Right atrium auricular region (tissue), 2 donors: Measurements from ENCODE around the gene THY1. TPM values are rescaled to one million over a fixed set of nuclear protein-coding genes. Genes with fewer than 3 reads are reported as not detected.

ENCODE experiments used
- DNase-seq: peaks from one replicate; pipeline ENCODE4 v3.0.0-alpha.2; 2019; ENCODE audit warnings: low spot score
- H3K27ac ChIP-seq, 2 donors: fragments of 200-600 bp; sonication (generic); 1 replicate in 1 of 2; 2 replicates in 1 of 2; pipeline ENCODE4 v1.5.1; 2016 to 2019
- H3K27me3 ChIP-seq, 2 donors: fragments of 200-600 bp; sonication (generic); one replicate each; pipeline versions ENCODE4 v1.5.1 to v1.6.0; 2017 to 2019
- H3K36me3 ChIP-seq: fragments of 200-600 bp; sonication (generic); one replicate; pipeline ENCODE4 v1.5.1; 2016
- H3K4me1 ChIP-seq, 2 donors: fragments of 200-600 bp; sonication (generic); one replicate each; pipeline versions ENCODE4 v1.5.1 to v1.6.0; 2017 to 2019
- H3K4me3 ChIP-seq, 2 donors: fragments of 200-600 bp; sonication (generic); 1 replicate in 1 of 2; 2 replicates in 1 of 2; pipeline ENCODE4 v1.5.1; 2017 to 2019; ENCODE audit warnings: mild to moderate bottlenecking in 1 of 2, moderate library complexity in 1 of 2
- H3K9me3 ChIP-seq, 2 donors: fragments of 200-600 bp; sonication (generic); one replicate each; pipeline ENCODE4 v1.5.1; 2019
- total RNA-seq, 2 donors: library from RNA; depleted of rRNA; stranded (reverse); fragments of >200 nt; gene quantifications; one replicate each; pipeline ENCODE4 v1.1.0, GENCODE V29; 2016
- TF ChIP-seq, protein P1 (sequence below), 2 donors: fragments of 200-600 bp; sonication (generic); IDR thresholded peaks; one replicate each; pipeline ENCODE4 v1.5.1; 2019; ENCODE audit warnings: antibody characterized with exemption in 2 of 2

THY1 gene
- total RNA-seq, 2 donors from 2014 or later = 2.0 to 7.2 TPM

DNA sequence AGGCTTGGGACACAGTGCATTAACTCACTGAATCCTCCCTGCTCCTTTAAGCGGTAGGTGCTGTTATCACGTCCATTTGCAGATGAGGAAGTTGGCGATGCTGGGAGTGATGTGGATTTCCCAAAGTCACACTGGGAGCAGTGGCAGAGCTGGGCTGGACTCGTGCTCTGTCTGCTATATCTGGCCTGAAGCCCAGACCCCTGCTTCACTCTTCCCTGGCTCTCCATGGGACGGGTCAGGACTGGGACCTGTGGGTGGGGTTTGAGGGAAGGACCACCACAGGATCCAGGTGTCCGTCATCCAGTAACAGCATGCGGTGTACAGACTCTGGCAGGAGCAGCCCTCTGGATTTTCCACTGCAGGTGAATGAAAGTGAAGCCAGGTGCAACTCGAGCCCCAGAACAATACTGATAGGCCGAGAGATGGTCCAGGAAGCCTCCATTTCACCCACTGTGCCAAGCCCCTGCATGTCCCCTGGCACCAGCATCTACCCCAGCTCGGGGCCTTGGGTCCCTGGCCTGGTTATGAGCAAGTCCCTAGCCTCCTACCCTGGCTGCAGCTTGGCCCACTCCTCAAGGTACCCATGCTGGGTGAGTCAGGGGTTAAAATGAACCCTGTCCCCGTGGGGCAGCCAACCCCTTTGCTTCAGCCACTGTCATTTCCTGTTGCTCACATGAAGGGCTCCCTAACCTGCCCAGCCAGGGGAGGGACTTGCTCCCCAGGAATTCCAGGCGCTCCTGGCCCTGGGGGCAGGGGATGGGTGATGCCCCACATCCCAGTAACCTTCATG lies 45.7 kb downstream of the THY1 start:
- peak overlapping the region; percentile 51 to 52 for H3K4me3 ChIP-seq
- H3K9me3 ChIP-seq = no peaks in the 10 kb centered on the region
- H3K4me1 ChIP-seq = peaks cover 0 to 76% of the 10 kb centered on the region in 2 donors
- TF ChIP-seq, protein P1, sequence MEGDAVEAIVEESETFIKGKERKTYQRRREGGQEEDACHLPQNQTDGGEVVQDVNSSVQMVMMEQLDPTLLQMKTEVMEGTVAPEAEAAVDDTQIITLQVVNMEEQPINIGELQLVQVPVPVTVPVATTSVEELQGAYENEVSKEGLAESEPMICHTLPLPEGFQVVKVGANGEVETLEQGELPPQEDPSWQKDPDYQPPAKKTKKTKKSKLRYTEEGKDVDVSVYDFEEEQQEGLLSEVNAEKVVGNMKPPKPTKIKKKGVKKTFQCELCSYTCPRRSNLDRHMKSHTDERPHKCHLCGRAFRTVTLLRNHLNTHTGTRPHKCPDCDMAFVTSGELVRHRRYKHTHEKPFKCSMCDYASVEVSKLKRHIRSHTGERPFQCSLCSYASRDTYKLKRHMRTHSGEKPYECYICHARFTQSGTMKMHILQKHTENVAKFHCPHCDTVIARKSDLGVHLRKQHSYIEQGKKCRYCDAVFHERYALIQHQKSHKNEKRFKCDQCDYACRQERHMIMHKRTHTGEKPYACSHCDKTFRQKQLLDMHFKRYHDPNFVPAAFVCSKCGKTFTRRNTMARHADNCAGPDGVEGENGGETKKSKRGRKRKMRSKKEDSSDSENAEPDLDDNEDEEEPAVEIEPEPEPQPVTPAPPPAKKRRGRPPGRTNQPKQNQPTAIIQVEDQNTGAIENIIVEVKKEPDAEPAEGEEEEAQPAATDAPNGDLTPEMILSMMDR (IDR thresholded peaks at IDR 0.05) = no peak
- no peak for DNase-seq
- H3K27ac ChIP-seq = peak overlapping the region; percentile 94
- H3K27me3 ChIP-seq = no peaks in the 10 kb centered on the region
- H3K36me3 ChIP-seq = no peaks in the 10 kb centered on the region

DNA sequence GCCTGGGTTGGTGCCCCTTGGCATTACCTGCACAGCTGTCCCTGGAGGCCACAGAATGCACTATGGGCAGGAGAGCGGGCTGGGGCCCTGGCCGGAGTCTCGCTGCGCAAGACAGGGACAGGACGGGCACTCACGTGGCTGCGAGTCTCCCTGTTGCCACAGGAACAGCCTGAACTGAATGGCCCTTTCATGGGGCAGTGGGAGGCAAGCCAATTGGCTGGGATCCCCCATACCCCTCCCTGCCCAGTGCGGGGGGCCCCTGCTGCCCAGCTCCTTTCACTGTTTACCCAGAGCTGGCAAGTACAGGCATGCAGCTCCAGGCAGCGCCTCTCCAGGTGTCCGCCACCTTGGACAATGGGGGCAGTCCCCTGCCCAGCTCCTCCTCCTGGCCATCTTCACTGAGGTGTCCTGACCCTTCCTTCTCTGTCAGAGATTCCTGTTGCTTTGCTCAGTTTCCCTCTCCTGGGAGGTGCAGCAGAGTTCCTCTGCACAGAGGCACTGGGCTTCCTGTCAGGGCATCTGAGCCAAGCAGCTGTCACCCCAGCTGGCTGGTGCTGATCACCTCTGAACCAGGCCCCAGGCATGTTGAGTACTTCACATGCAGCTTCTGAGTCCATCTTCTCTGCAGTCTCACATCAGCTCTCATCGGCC lies 46.6 kb downstream of the THY1 start:
- Histone ChIP-seq H3K4me1 (peaks cover 0 to 78% of the 10 kb centered on the region in 2 donors), H3K27me3 (no peaks in the 10 kb centered on the region), H3K36me3 (no peaks in the 10 kb centered on the region), H3K27ac (peak overlapping the region; percentile 94), H3K4me3 (peak overlapping the region; percentile 18 to 30), H3K9me3 (no peaks in the 10 kb centered on the region)
- TF ChIP-seq, protein P1 (IDR thresholded peaks at IDR 0.05) = no peak
- no peak for DNase-seq

DNA sequence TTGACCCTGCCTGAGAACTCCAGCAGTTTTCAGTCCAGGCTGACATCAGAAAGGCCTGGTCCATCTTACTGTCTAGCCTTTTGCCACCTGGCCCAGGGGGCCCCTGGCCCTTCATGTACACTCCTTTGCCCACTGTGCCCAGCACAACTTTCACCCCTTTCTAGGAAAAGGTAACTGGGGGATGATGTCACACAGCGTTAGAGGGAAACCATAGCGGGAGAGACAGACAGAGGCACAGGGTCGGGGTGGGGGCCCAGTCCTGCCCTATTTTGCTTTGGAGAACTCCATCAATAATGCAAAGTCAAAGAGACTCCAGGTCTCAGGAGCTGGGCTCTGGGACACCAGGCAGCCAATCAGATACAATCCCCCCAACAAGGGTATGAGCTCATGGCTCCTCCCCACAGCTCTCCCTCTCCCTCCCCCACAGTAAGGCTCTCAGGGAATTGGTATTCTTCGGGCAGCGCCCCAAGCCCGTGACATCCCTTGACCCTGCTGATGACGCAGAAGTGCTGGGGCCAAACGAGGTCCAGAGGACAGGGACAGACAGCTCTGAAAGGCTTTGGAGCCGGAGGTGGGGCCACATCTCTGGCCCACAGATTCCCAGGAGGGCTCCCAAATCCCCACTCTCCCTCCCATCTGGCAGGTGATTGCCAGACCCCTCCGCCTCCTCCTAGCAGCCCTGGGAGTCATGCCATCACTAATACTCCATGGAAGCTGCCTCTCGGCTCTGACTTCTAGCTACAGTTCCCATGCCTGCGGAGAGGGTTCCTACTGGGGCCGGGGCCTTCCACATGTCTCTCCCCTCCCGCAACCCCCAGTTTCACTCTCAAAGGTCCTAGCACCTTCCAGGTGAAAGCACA lies 47.4 kb downstream of the THY1 start:
- peak; percentile 90 for DNase-seq
- TF ChIP-seq, protein P1 (IDR thresholded peaks at IDR 0.05) = no peak
- H3K9me3 ChIP-seq = no peaks in the 10 kb centered on the region
- H3K4me1 ChIP-seq = peaks cover 0 to 78% of the 10 kb centered on the region in 2 donors
- no peaks in the 10 kb centered on the region for H3K36me3 ChIP-seq
- peak overlapping the region; percentile 94 for H3K27ac ChIP-seq
- H3K4me3 ChIP-seq = peak overlapping the region; percentile 18 to 30
- no peaks in the 10 kb centered on the region for H3K27me3 ChIP-seq

DNA sequence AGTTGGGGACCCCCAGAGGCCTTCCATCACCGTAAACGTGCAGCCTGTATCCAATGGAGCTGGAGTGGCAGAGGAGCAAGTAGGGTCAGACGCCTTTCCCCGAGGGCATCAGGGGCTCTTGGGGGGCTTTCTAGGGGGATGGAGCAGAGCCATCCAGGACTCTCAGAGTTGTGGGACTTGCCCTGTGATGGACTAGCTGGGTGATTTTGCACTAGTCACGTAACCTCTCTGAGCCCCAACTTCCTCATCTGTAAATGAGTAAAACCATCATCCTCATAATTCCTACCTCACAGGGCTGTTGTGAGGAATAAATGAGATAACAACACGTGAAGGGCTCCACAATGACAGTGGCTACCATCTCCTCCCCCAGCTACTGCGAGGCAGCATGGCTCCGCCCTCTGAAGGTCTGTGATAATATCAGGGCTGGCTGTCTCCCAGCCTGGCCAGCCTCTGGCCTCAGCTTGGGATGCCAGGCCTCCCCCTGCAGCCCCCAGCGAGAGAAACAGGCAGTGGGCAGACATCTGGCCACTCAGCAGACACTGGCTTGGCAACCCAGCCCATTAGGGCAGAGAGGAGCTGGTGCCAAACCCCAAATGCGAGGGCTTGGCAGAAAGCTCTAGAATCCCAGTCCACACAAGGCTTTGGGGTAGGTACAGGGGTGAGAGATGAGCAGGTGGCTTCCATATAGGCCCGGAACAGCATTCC lies 48.2 kb downstream of the THY1 start:
- H3K27ac ChIP-seq = peak overlapping the region; percentile 94
- H3K27me3 ChIP-seq = no peaks in the 10 kb centered on the region
- H3K4me1 ChIP-seq = peaks cover 0 to 79% of the 10 kb centered on the region in 2 donors
- no peak for DNase-seq
- H3K9me3 ChIP-seq = no peaks in the 10 kb centered on the region
- H3K4me3 ChIP-seq = peak overlapping the region in 1 of 2 donors; percentile 13
- TF ChIP-seq, protein P1 (IDR thresholded peaks at IDR 0.05) = no peak
- no peaks in the 10 kb centered on the region for H3K36me3 ChIP-seq

DNA sequence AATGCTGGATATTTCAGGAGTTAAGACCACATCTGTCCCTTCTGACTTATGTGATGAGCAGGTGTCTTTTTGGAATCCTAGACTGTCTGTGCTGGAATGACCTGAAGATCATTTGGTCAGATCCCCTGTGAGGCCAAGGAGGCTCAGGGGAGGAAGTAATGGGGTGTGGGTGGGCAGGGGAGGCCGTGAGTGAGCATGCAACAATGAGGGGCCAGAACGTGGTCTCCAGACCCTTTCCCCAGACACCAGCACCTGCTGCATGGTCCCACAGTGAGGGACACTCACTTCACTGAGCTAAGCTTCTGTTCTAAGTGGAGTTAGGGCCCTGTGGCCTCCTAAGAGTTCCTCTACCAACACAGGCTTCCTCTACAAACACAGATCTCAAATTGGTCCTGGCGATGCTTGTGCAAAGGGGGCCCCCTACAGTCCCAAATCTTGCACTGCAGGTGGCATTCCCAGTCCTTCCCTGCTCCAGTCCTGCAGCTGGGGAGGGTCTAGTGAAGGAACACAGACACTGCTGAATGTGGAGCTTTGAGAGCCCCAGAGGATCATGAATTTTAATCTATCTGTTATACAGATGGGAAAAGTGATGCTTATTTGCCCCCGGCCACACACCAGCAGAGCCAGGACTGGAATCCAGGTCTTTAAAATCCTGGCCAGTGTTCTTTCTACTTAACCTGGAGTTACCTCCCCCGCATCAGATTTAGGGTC lies 48.9 kb downstream of the THY1 start:
- no peaks in the 10 kb centered on the region for H3K27me3 ChIP-seq
- H3K4me1 ChIP-seq = peaks cover 0 to 86% of the 10 kb centered on the region in 2 donors
- H3K27ac ChIP-seq = peak overlapping the region; percentile 94
- H3K36me3 ChIP-seq = no peaks in the 10 kb centered on the region
- no peak for DNase-seq
- TF ChIP-seq, protein P1 (IDR thresholded peaks at IDR 0.05) = peak; percentile 79 to 91
- H3K4me3 ChIP-seq = no peak overlapping the region
- H3K9me3 ChIP-seq = no peaks in the 10 kb centered on the region
